Loucy (cell line): ENCODE data around the gene RSPO1.

ENCODE experiments used
- EZH2phosphoT487 ChIP-seq: fragments of 200-600 bp; IDR thresholded peaks from 2 replicates; pipeline ENCODE4 v1.6.1; 2018; ENCODE audit warnings: antibody characterized with exemption, mild to moderate bottlenecking, moderate library complexity, borderline replicate concordance
- TF ChIP-seq, protein P1 (sequence below): fragments of 200-600 bp; sonication (generic); conservative IDR thresholded peaks from 2 replicates; pipeline ENCODE4 v1.5.1; 2014; ENCODE audit warnings: mild to moderate bottlenecking, antibody characterized with exemption, low read length

DNA sequence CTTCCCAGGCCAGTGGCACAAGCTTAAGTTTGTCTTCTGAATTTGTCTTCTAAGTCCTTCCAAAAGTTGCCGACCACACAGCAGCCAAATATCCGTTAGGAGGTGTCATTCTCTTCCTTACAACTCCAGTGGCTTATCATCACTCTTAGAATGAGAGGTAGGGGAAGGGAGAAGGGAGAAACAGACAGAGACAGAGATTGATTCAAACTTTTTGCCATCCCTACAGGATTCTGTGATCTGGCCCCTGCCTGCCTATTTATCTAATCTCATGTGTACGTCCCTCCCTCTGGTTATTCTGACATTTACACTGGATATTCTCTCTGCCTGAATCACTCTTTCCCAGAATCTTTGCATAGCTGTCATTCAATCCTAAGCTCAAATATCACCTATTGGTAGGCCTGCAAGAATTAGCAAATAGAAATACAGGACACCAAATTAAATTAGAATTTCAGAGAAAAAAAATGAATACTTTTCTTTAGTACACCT lies 38.5 kb downstream of the RSPO1 start:
- TF ChIP-seq, protein P1, sequence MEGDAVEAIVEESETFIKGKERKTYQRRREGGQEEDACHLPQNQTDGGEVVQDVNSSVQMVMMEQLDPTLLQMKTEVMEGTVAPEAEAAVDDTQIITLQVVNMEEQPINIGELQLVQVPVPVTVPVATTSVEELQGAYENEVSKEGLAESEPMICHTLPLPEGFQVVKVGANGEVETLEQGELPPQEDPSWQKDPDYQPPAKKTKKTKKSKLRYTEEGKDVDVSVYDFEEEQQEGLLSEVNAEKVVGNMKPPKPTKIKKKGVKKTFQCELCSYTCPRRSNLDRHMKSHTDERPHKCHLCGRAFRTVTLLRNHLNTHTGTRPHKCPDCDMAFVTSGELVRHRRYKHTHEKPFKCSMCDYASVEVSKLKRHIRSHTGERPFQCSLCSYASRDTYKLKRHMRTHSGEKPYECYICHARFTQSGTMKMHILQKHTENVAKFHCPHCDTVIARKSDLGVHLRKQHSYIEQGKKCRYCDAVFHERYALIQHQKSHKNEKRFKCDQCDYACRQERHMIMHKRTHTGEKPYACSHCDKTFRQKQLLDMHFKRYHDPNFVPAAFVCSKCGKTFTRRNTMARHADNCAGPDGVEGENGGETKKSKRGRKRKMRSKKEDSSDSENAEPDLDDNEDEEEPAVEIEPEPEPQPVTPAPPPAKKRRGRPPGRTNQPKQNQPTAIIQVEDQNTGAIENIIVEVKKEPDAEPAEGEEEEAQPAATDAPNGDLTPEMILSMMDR = no peak
- TF ChIP-seq EZH2phosphoT487 = no peak
